Upper lobe of right lung (tissue), 1 donor: ENCODE results near the gene TMC3. TPM values are rescaled to one million over a fixed set of nuclear protein-coding genes. Genes with fewer than 3 reads are reported as not detected.
A peak's percentile ranks its signal among the peaks of the same experiment; 100 is the strongest.

Source experiments
- ATAC-seq: fragments of 200-7000 bp; cut with Tn5 transposase; one replicate; pipeline ENCODE4 v1.9.1; 2020; ENCODE audit warnings: mild to moderate bottlenecking, moderate library complexity
- DNase-seq: peaks from one replicate; pipeline ENCODE4 v3.0.0-alpha.2; 2020
- H3K27ac ChIP-seq: fragments of 200-600 bp; one replicate; pipeline ENCODE4 v1.8.0; 2022
- H3K27me3 ChIP-seq: fragments of 200-600 bp; one replicate; pipeline ENCODE4 v1.8.0; 2022; ENCODE audit warnings: mild to moderate bottlenecking
- H3K36me3 ChIP-seq: fragments of 200-600 bp; one replicate; pipeline ENCODE4 v1.8.0; 2022
- H3K4me1 ChIP-seq: fragments of 200-600 bp; one replicate; pipeline ENCODE4 v1.8.0; 2022
- H3K4me3 ChIP-seq: fragments of 200-600 bp; one replicate; pipeline ENCODE4 v1.8.0; 2022; ENCODE audit warnings: mild to moderate bottlenecking
- H3K9me3 ChIP-seq: fragments of 200-600 bp; one replicate; pipeline ENCODE4 v1.8.0; 2022
- intact Hi-C: fragments of 100-400 bp; cut with DNase I; formaldehyde crosslinking; loops from one replicate; pipeline ENCODE4 v1.11.0; 2022
- total RNA-seq: library from RNA; stranded (reverse); fragmentation: NEBNext Ultra II Directional; extraction: Animal tissue kit (Norgen Biotek cat#: 25700); gene quantifications from one replicate; pipeline ENCODE4 v1.2.1, GENCODE V29; 2021
- TF ChIP-seq, protein P1 (sequence below): fragments of 200-600 bp; IDR thresholded peaks from one replicate; pipeline ENCODE4 v1.8.0; 2022; ENCODE audit warnings: antibody characterized with exemption
- donor health status: DM: no; HTN: yes; CAD: no; lungs with severe emphysema.

TMC3 gene
- total RNA-seq, 1 donor from 2014 or later, result not detected

DNA sequence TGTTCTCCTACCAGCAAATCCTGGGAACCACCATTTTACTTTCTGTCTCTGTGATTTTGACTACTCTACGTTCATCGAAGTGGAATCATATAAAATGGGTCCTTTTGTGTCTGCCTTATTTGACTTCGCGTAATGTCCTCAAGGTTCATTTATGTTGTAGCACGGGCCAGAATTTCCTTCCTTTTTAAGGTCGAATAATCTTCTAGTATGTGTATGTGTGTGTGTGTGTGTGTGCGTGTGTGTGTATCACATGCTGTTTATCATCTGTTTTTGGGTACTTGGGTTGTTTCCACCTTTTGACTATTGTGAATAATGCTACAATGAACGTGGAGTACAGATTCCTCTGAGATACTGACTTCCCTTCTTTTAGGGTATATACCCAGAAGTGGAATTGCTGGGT is 85.4 kb downstream of the TMC3 start:
- TF ChIP-seq, protein P1, sequence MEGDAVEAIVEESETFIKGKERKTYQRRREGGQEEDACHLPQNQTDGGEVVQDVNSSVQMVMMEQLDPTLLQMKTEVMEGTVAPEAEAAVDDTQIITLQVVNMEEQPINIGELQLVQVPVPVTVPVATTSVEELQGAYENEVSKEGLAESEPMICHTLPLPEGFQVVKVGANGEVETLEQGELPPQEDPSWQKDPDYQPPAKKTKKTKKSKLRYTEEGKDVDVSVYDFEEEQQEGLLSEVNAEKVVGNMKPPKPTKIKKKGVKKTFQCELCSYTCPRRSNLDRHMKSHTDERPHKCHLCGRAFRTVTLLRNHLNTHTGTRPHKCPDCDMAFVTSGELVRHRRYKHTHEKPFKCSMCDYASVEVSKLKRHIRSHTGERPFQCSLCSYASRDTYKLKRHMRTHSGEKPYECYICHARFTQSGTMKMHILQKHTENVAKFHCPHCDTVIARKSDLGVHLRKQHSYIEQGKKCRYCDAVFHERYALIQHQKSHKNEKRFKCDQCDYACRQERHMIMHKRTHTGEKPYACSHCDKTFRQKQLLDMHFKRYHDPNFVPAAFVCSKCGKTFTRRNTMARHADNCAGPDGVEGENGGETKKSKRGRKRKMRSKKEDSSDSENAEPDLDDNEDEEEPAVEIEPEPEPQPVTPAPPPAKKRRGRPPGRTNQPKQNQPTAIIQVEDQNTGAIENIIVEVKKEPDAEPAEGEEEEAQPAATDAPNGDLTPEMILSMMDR, result no peak
- Histone ChIP-seq H3K27ac (no peak overlapping the region), H3K36me3 (peaks cover 44% of the 10 kb centered on the region), H3K4me3 (no peak overlapping the region), H3K9me3 (no peaks in the 10 kb centered on the region), H3K4me1 (peaks cover 8% of the 10 kb centered on the region), H3K27me3 (no peaks in the 10 kb centered on the region)
- DNase-seq (no peak), ATAC-seq (no peak)
- intact Hi-C loops, result no loop called here

DNA sequence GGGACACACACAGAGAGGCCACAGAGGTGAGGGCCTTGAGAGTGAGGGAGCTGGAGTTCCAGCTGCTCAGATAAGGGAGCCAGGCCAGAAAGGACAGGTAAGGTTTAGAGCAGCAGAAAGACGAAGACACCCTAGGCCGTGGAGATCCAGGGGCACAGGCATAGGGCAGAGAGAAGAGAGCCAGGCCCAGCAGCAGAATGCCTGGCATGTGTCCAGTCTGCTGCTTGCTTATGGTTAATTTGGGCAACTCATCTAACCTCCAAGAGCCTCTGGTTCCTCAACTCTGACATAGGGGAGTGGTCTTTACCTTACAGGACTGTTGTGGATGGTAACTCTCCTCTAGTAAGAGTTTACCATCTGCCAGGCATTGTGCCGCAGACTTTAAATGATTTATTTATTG is 86.0 kb downstream of the TMC3 start:
- Histone ChIP-seq H3K27ac (no peak overlapping the region), H3K9me3 (no peaks in the 10 kb centered on the region), H3K36me3 (peaks cover 38% of the 10 kb centered on the region), H3K27me3 (no peaks in the 10 kb centered on the region), H3K4me3 (no peak overlapping the region), H3K4me1 (peaks cover 5% of the 10 kb centered on the region)
- DNase-seq, result no peak
- intact Hi-C loops, result no loop called here
- no peak for ATAC-seq
- TF ChIP-seq, protein P1, result no peak

DNA sequence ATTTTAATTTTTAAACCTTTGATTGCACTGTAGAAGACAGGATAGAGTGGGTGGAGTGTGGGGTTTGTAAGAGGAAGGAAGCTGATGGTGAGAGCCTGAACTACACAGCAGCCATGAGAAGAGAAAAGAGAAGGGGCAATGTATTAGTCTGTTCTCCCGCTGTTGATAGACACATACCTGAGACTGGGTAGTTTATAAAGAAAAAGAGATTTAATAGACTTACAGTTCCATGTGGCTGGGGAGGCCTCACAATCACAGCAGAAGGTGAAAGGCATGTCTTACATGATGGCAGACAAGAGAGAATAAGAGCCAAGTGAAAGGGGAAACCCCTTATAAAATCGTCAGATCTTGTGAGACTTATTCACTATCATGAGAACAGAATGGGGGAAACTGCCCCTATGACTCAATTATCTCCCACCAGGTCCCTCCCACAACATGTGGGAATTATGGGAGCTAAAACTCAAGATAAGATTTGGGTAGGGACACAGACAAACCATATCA is 87.3 kb downstream of the TMC3 start:
- peak; percentile 85 for ATAC-seq
- DNase-seq, result no peak
- intact Hi-C loops, result no loop called here
- Histone ChIP-seq H3K4me3 (no peak overlapping the region), H3K36me3 (peaks cover 26% of the 10 kb centered on the region), H3K9me3 (no peaks in the 10 kb centered on the region), H3K27ac (peak overlapping the region; percentile 37), H3K4me1 (peaks cover 5% of the 10 kb centered on the region), H3K27me3 (no peaks in the 10 kb centered on the region)
- TF ChIP-seq, protein P1, result no peak

DNA sequence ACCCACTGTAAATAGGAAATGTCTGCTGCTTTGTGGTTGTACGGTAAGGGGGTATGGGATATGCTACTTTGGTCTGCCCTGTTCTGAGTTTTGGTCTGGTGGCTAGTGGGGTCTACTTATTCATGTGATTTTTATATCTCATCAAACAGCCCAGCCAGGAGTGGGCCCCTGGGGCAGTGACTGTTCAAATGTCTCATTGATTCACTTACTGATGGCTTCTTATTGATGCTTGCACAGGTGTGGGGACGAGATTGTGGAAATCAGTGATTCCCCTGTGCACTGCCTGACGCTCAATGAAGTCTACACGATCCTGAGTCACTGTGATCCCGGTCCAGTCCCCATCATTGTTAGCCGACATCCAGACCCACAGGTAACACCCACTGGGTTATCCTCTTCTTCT is 88.6 kb downstream of the TMC3 start:
- Histone ChIP-seq H3K27ac (no peak overlapping the region), H3K4me1 (peaks cover 5% of the 10 kb centered on the region), H3K4me3 (no peak overlapping the region), H3K36me3 (peaks cover 24% of the 10 kb centered on the region), H3K9me3 (no peaks in the 10 kb centered on the region), H3K27me3 (no peaks in the 10 kb centered on the region)
- TF ChIP-seq, protein P1, result no peak
- DNase-seq, result no peak
- intact Hi-C loops, result no loop called here
- ATAC-seq, result no peak

DNA sequence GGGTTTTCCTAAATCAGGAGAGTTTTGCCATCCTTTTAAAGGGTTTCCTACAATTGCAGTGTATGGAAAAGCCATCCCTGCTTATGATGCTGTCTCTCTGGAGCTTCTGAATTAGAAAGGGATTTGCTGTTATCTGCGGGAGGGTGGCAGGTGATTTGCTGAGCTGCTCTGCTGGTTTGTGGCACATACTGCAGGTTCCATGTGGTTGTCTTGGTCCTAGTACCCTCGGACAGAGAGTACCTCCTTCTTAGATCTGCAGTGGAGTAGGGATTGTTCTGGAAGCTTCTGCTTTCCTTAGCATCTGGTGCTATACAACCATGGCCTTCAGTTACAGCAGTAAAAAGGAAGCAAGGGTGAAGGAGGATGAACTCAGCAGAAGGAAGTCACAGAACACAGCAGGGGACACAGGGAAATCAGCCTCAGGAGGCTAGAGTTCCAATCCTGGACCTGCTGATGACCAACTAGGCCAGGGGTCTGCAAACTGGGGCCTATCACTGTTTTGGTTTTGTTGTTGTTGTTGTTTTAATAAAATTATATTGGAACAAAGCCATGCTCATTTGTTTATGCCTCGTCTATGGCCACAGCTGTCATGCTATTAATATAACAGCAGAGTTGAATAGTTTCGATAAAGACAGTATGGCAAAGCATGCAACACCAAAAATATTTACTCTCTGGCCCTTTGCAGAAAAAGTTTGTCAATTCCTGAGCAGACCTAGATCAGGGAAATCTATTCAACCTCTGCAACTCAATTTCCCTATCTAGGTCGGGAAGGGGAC is 89.6 kb downstream of the TMC3 start:
- H3K4me3 ChIP-seq, result no peak overlapping the region
- no peaks in the 10 kb centered on the region for H3K27me3 ChIP-seq
- DNase-seq (no peak), ATAC-seq (peak; percentile 58)
- H3K36me3 ChIP-seq, result peaks cover 23% of the 10 kb centered on the region
- H3K4me1 ChIP-seq, result peaks cover 5% of the 10 kb centered on the region
- intact Hi-C loops, result no loop called here
- TF ChIP-seq, protein P1, result no peak
- H3K9me3 ChIP-seq, result no peaks in the 10 kb centered on the region
- no peak overlapping the region for H3K27ac ChIP-seq
